H9 (cell line): ENCODE results near the gene CTR9. TPM values are rescaled to one million over a fixed set of nuclear protein-coding genes. Genes with fewer than 3 reads are reported as not detected.

Source experiments
- DNase-seq: peaks from one replicate; pipeline ENCODE4 v3.0.0-alpha.2; 2017
- H2AFZ ChIP-seq: one replicate; pipeline ENCODE4 v1.6.1; 2013; ENCODE audit warnings: mild to moderate bottlenecking, low read length, control low read depth, moderate library complexity
- H2AK5ac ChIP-seq: 2 replicates; pipeline ENCODE4 v1.6.1; 2013; ENCODE audit warnings: low read length, control low read depth, mixed read lengths; ENCODE audit not compliant: insufficient read length
- H2BK120ac ChIP-seq: one replicate; pipeline ENCODE4 v1.6.1; 2013; ENCODE audit warnings: low read depth, mild to moderate bottlenecking, low read length, control low read depth, inconsistent platforms; ENCODE audit not compliant: poor library complexity, severe bottlenecking
- H2BK12ac ChIP-seq: 2 replicates; pipeline ENCODE4 v1.6.1; 2013; ENCODE audit warnings: low read length, control low read depth, mixed read lengths, low read depth; ENCODE audit not compliant: insufficient read length
- H2BK15ac ChIP-seq: 2 replicates; pipeline ENCODE4 v1.6.1; 2013; ENCODE audit warnings: low read depth, low read length, control low read depth
- H2BK20ac ChIP-seq: one replicate; pipeline ENCODE4 v1.6.1; 2013; ENCODE audit warnings: low read depth, mild to moderate bottlenecking, low read length, control low read depth, inconsistent platforms; ENCODE audit not compliant: poor library complexity, severe bottlenecking
- H2BK5ac ChIP-seq: 2 replicates; pipeline ENCODE4 v1.6.1; 2013; ENCODE audit warnings: low read length, control low read depth, mixed read lengths; ENCODE audit not compliant: insufficient read length
- H3K14ac ChIP-seq: 2 replicates; pipeline ENCODE4 v1.6.1; 2013; ENCODE audit warnings: low read length, control low read depth; ENCODE audit not compliant: insufficient read depth
- H3K18ac ChIP-seq: 2 replicates; pipeline ENCODE4 v1.6.1; 2013; ENCODE audit warnings: low read depth, mild to moderate bottlenecking, mixed read lengths, low read length, control low read depth; ENCODE audit not compliant: insufficient read length
- H3K23ac ChIP-seq: 2 replicates; pipeline ENCODE4 v1.6.1; 2013; ENCODE audit warnings: low read length, control low read depth, mixed read lengths, low read depth; ENCODE audit not compliant: insufficient read length
- H3K23me2 ChIP-seq: 2 replicates; pipeline ENCODE4 v1.6.1; 2013; ENCODE audit warnings: low read depth, mild to moderate bottlenecking, mixed read lengths, low read length, control low read depth; ENCODE audit not compliant: insufficient read length, poor library complexity, severe bottlenecking
- H3K27ac ChIP-seq: 2 replicates; pipeline ENCODE4 v1.5.1; 2013; ENCODE audit warnings: low read length, control low read depth, mixed read lengths, low read depth; ENCODE audit not compliant: insufficient read length
- H3K27me3 ChIP-seq: 2 replicates; pipeline ENCODE4 v1.6.1; 2013; ENCODE audit warnings: low read length, control low read depth, inconsistent platforms; ENCODE audit not compliant: insufficient read depth
- H3K4ac ChIP-seq: 2 replicates; pipeline ENCODE4 v1.6.1; 2013; ENCODE audit warnings: low read depth, mild to moderate bottlenecking, control low read depth, inconsistent platforms, low read length, moderate library complexity
- H3K4me1 ChIP-seq: 2 replicates; pipeline ENCODE4 v1.6.1; 2013; ENCODE audit warnings: low read length, control low read depth, inconsistent platforms; ENCODE audit not compliant: insufficient read depth
- H3K4me2 ChIP-seq: 2 replicates; pipeline ENCODE4 v1.6.1; 2013; ENCODE audit warnings: low read length, control low read depth, mixed read lengths; ENCODE audit not compliant: insufficient read length, insufficient read depth
- H3K56ac ChIP-seq: 2 replicates; pipeline ENCODE4 v1.6.1; 2013; ENCODE audit warnings: low read depth, mild to moderate bottlenecking, mixed read lengths, low read length, control low read depth; ENCODE audit not compliant: insufficient read length
- H3K79me1 ChIP-seq: 2 replicates; pipeline ENCODE4 v1.6.1; 2013; ENCODE audit warnings: low read depth, mild to moderate bottlenecking, moderate library complexity, low read length, control low read depth, inconsistent platforms; ENCODE audit not compliant: insufficient read depth, poor library complexity, severe bottlenecking
- H3K79me2 ChIP-seq: 2 replicates; pipeline ENCODE4 v1.6.1; 2013; ENCODE audit warnings: low read length, control low read depth, inconsistent platforms; ENCODE audit not compliant: insufficient read depth
- H3K9ac ChIP-seq: 2 replicates; pipeline ENCODE4 v1.6.1; 2013; ENCODE audit warnings: low read length, control low read depth, mixed read lengths; ENCODE audit not compliant: insufficient read length; ENCODE audit errors: extremely low read depth
- H3K9me3 ChIP-seq: one replicate; pipeline ENCODE4 v1.6.1; 2013; ENCODE audit warnings: low read depth, low read length, inconsistent platforms; ENCODE audit not compliant: control insufficient read depth
- H3T11ph ChIP-seq: one replicate; pipeline ENCODE4 v1.6.1; 2013; ENCODE audit warnings: mild to moderate bottlenecking, low read length, control low read depth, inconsistent platforms
- H4K20me1 ChIP-seq: one replicate; pipeline ENCODE4 v1.6.1; 2013; ENCODE audit not compliant: control insufficient read depth, insufficient read length, insufficient read depth
- H4K5ac ChIP-seq: 2 replicates; pipeline ENCODE4 v1.6.1; 2013; ENCODE audit warnings: low read depth, mild to moderate bottlenecking, mixed read lengths, low read length, control low read depth; ENCODE audit not compliant: insufficient read length
- H4K8ac ChIP-seq: replicated peaks from 2 replicates; pipeline ENCODE4 v1.6.1; 2013; ENCODE audit warnings: low read length, control low read depth, mixed read lengths, low read depth; ENCODE audit not compliant: insufficient read length
- H4K91ac ChIP-seq: 2 replicates; pipeline ENCODE4 v1.6.1; 2013; ENCODE audit warnings: low read depth, mild to moderate bottlenecking, moderate library complexity, mixed read lengths, low read length, control low read depth; ENCODE audit not compliant: insufficient read length
- H3K27ac Mint-ChIP-seq, 3 experiments: 2 replicates in 2 of 3; 3 replicates in 1 of 3; pipeline ENCODE4 v1.8.0; 2020 to 2021; ENCODE audit warnings: mixed read lengths in 3 of 3, mild to moderate bottlenecking in 1 of 3, moderate library complexity in 1 of 3
- H3K27me3 Mint-ChIP-seq: 2 replicates; pipeline ENCODE4 v1.8.0; 2021; ENCODE audit warnings: low read depth, mild to moderate bottlenecking, moderate library complexity, mixed read lengths
- H3K36me3 Mint-ChIP-seq, 3 experiments: 2 replicates in 2 of 3; 3 replicates in 1 of 3; pipeline ENCODE4 v1.8.0; 2020 to 2021; ENCODE audit warnings: low read depth in 3 of 3, mixed read lengths in 3 of 3; ENCODE audit not compliant: insufficient read depth in 1 of 3
- H3K4me1 Mint-ChIP-seq, 2 experiments: 2 replicates each; pipeline ENCODE4 v1.8.0; 2020; ENCODE audit warnings: mixed read lengths in 2 of 2
- H3K4me3 Mint-ChIP-seq, 2 experiments: 2 replicates in 1 of 2; 3 replicates in 1 of 2; pipeline ENCODE4 v1.8.0; 2020 to 2021; ENCODE audit warnings: mild to moderate bottlenecking in 2 of 2, mixed read lengths in 2 of 2, moderate library complexity in 1 of 2
- H3K9me3 Mint-ChIP-seq, 2 experiments: 2 replicates in 1 of 2; 3 replicates in 1 of 2; pipeline ENCODE4 v1.8.0; 2020; ENCODE audit warnings: mild to moderate bottlenecking in 2 of 2, mixed read lengths in 2 of 2, moderate library complexity in 1 of 2
- CTCF ChIP-seq: fragments of 200-600 bp; sonication (generic); conservative IDR thresholded peaks from 3 replicates; pipeline ENCODE4 v1.8.0; 2021; ENCODE audit warnings: antibody characterized with exemption, mild to moderate bottlenecking
- total RNA-seq: library from RNA; stranded (reverse); gene quantifications from 2 replicates; pipeline ENCODE4 v1.2.1, GENCODE V29; 2021

CTR9 gene
- total RNA-seq, 1 experiment from 2014 or later = 37.5 TPM

DNA sequence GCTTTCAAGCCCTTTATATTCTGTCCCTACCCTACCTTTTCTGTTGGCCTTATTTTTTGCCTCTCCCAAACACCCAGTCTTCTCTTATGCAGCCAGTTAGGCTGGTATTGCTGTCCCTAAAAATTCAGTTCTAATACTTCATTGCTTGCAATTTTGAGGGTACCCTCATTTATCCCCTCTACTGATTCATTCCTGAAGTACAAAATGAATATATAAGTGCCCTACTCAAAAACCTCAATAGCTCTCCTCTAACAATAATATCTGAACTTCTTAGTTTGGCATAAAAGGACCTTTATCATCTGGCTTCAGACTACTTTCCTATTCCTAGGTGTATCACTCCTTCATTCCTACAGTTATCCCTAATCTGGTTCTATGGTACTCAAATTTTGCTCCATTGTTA lies 62.9 kb downstream of the CTR9 start:
- H4K91ac ChIP-seq = no peak overlapping the region
- no peak for TF ChIP-seq CTCF
- H3K79me2 ChIP-seq = no peaks in the 10 kb centered on the region
- H3K9ac ChIP-seq = no peak overlapping the region
- no peak overlapping the region for H2BK12ac ChIP-seq
- no peak overlapping the region for H2BK120ac ChIP-seq
- no peak overlapping the region for H3K4me3 Mint-ChIP-seq
- no peak overlapping the region for H2AFZ ChIP-seq
- H3K23me2 ChIP-seq = no peaks in the 10 kb centered on the region
- no peak overlapping the region for H3K4me2 ChIP-seq
- no peak overlapping the region for H3K56ac ChIP-seq
- H3K4ac ChIP-seq = no peak overlapping the region
- H3K4me1 ChIP-seq = no peaks in the 10 kb centered on the region
- no peak overlapping the region for H3K14ac ChIP-seq
- H3K79me1 ChIP-seq = no peaks in the 10 kb centered on the region
- H3K4me1 Mint-ChIP-seq = peaks cover 7 to 12% of the 10 kb centered on the region in 2 experiments
- no peak overlapping the region for H2BK5ac ChIP-seq
- no peaks in the 10 kb centered on the region for H3K27me3 ChIP-seq
- DNase-seq = no peak
- no peaks in the 10 kb centered on the region for H3K36me3 Mint-ChIP-seq
- H2BK20ac ChIP-seq = no peak overlapping the region
- H2BK15ac ChIP-seq = no peak overlapping the region
- no peak overlapping the region for H4K5ac ChIP-seq
- H2AK5ac ChIP-seq = no peak overlapping the region
- H4K8ac ChIP-seq = no peak overlapping the region
- H3K27ac ChIP-seq = no peak overlapping the region
- H3K27ac Mint-ChIP-seq = no peak overlapping the region
- H4K20me1 ChIP-seq = no peaks in the 10 kb centered on the region
- H3K23ac ChIP-seq = no peak overlapping the region
- no peaks in the 10 kb centered on the region for H3K9me3 ChIP-seq
- H3K27me3 Mint-ChIP-seq = no peaks in the 10 kb centered on the region
- no peaks in the 10 kb centered on the region for H3K9me3 Mint-ChIP-seq
- no peak overlapping the region for H3K18ac ChIP-seq
- H3T11ph ChIP-seq = no peak overlapping the region
